NCI-H748 treated with DMSO at 0.1 percent for 48 hours (cell line): ENCODE results near the gene MCC.
A peak's percentile ranks its signal among the peaks of the same experiment; 100 is the strongest.

Experiments
- DNase-seq: peaks from one replicate; lab custom pipeline; 2025; lab: John Stamatoyannopoulos, UW

Gene MCC

GRCh38 chr5:113319256-113320053 is 168.8 kb downstream of the MCC start:
- no peak for DNase-seq

GRCh38 chr5:113317636-113318035 is 170.6 kb downstream of the MCC start:
- no peak for DNase-seq

- no peak for DNase-seq
Observed at GRCh38 chr5:113311301-113311700, 177.0 kb downstream of the MCC start.

- no peak for DNase-seq
Observed at GRCh38 chr5:113302120-113302519, 186.1 kb downstream of the MCC start.

- DNase-seq, result no peak
Observed at GRCh38 chr5:113299591-113299990, 188.7 kb downstream of the MCC start.

GRCh38 chr5:113296676-113297075 is 191.6 kb downstream of the MCC start:
- no peak for DNase-seq

GRCh38 chr5:113295111-113295539 is 193.1 kb downstream of the MCC start:
- no peak for DNase-seq

GRCh38 chr5:113294311-113295110 is 193.7 kb downstream of the MCC start:
- DNase-seq, result peak; percentile 42

GRCh38 chr5:113293975-113294310 is 194.3 kb downstream of the MCC start:
- peak; percentile 42 for DNase-seq

GRCh38 chr5:113293068-113293974 is 194.9 kb downstream of the MCC start:
- DNase-seq, result no peak

- no peak for DNase-seq
Observed at GRCh38 chr5:113292462-113292861, 195.8 kb downstream of the MCC start.

- peak; percentile 16 for DNase-seq
Observed at GRCh38 chr5:113283558-113283957, 204.7 kb downstream of the MCC start.

GRCh38 chr5:113282472-113282871 is 205.8 kb downstream of the MCC start:
- no peak for DNase-seq

GRCh38 chr5:113281194-113281593 is 207.1 kb downstream of the MCC start:
- no peak for DNase-seq

- DNase-seq, result no peak
Observed at GRCh38 chr5:113280541-113280940, 207.7 kb downstream of the MCC start.

GRCh38 chr5:113278976-113279375 is 209.3 kb downstream of the MCC start:
- no peak for DNase-seq

- DNase-seq, result no peak
Observed at GRCh38 chr5:113276493-113276892, 211.8 kb downstream of the MCC start.

GRCh38 chr5:113276001-113276400 is 212.3 kb downstream of the MCC start:
- no peak for DNase-seq

- DNase-seq, result no peak
Observed at GRCh38 chr5:113274836-113275414, 213.3 kb downstream of the MCC start.

GRCh38 chr5:113273948-113274347 is 214.3 kb downstream of the MCC start:
- no peak for DNase-seq

- no peak for DNase-seq
Observed at GRCh38 chr5:113271745-113272454, 216.4 kb downstream of the MCC start.
